OCI-LY7 (cell line): Measurements from ENCODE around the gene SYT9. TPM values are rescaled to one million over a fixed set of nuclear protein-coding genes. Genes with fewer than 3 reads are reported as not detected.
"Not testable (repeated sequence)": the region's sequence is repeated elsewhere in the genome, so short reads cannot be mapped to it uniquely, and the experiment has no call there.

ENCODE experiments used
- BruUV-seq: library from RNA; stranded (reverse); fragments of 400-500 nt; replicated peaks from 2 replicates; lab custom pipeline; 2021; lab: Mats Ljungman, UMichigan
- CTCF ChIA-PET: fragments of 300-600 bp; sonication (Branson Sonifier 250); formaldehyde crosslinking; loops from one replicate; lab custom pipeline; 2022; ENCODE audit warnings: antibody characterized with exemption; ENCODE audit not compliant: unreplicated experiment; lab: Charles Lee
- POLR2A ChIA-PET: fragments of 300-600 bp; sonication (Branson Sonifier 250); formaldehyde crosslinking; loops from one replicate; lab custom pipeline; 2022; ENCODE audit warnings: antibody characterized with exemption; lab: Charles Lee
- DNase-seq: peaks from one replicate; pipeline ENCODE4 v3.0.0-alpha.2; 2015; ENCODE audit warnings: low spot score
- H2AFZ ChIP-seq: fragments of 200-600 bp; sonication (generic), shearing (Covaris generic); 2 replicates; pipeline ENCODE4 v1.6.1; 2014; ENCODE audit warnings: mild to moderate bottlenecking, antibody characterized with exemption, low read length, moderate library complexity
- H3K27ac ChIP-seq: fragments of 200-600 bp; sonication (generic); 2 replicates; pipeline ENCODE4 v1.5.1; 2014; ENCODE audit warnings: mixed run types, low read depth, mild to moderate bottlenecking, moderate library complexity, low read length, inconsistent platforms; ENCODE audit not compliant: poor library complexity, severe bottlenecking
- H3K36me3 ChIP-seq: fragments of 200-600 bp; sonication (generic); 2 replicates; pipeline ENCODE4 v1.6.1; 2014; ENCODE audit warnings: mild to moderate bottlenecking, antibody characterized with exemption, low read length, moderate library complexity, mixed read lengths; ENCODE audit not compliant: insufficient read depth
- H3K4me1 ChIP-seq: fragments of 200-600 bp; sonication (generic); 2 replicates; pipeline ENCODE4 v1.5.1; 2014; ENCODE audit warnings: mild to moderate bottlenecking, low read length; ENCODE audit not compliant: insufficient read depth, poor library complexity, severe bottlenecking
- H3K4me2 ChIP-seq: fragments of 200-600 bp; sonication (generic); 2 replicates; pipeline ENCODE4 v1.6.1; 2014; ENCODE audit warnings: mild to moderate bottlenecking, low read length
- H3K4me3 ChIP-seq: fragments of 200-600 bp; sonication (generic); 2 replicates; pipeline ENCODE4 v1.5.1; 2014; ENCODE audit warnings: mild to moderate bottlenecking, low read depth, low read length; ENCODE audit not compliant: poor library complexity, severe bottlenecking
- H3K79me2 ChIP-seq: fragments of 200-600 bp; sonication (generic); 2 replicates; pipeline ENCODE4 v1.6.1; 2016; ENCODE audit warnings: low read depth, mild to moderate bottlenecking, low read length, moderate library complexity, mixed read lengths; ENCODE audit not compliant: insufficient read depth
- H3K9me2 ChIP-seq: fragments of 200-600 bp; sonication (generic); 2 replicates; pipeline ENCODE4 v1.6.1; 2016; ENCODE audit warnings: mild to moderate bottlenecking, low read length, mixed read lengths; ENCODE audit not compliant: insufficient read depth
- H3K9me3 ChIP-seq: fragments of 200-600 bp; sonication (generic); 2 replicates; pipeline ENCODE4 v1.6.1; 2014; ENCODE audit warnings: mild to moderate bottlenecking, mixed run types, low read length, mixed read lengths
- H4K20me1 ChIP-seq: fragments of 200-600 bp; sonication (generic); 2 replicates; pipeline ENCODE4 v1.6.1; 2014; ENCODE audit warnings: mild to moderate bottlenecking, antibody characterized with exemption, low read length, moderate library complexity, mixed read lengths; ENCODE audit not compliant: insufficient read depth
- CTCF ChIP-seq: fragments of 200-600 bp; sonication (generic); conservative IDR thresholded peaks from 2 replicates; pipeline ENCODE4 v1.5.1; 2014; ENCODE audit warnings: mild to moderate bottlenecking, antibody characterized with exemption, low read length, moderate library complexity, mixed read lengths
- EZH2phosphoT487 ChIP-seq: fragments of 200-600 bp; sonication (generic); IDR thresholded peaks from 2 replicates; pipeline ENCODE4 v1.6.1; 2018; ENCODE audit warnings: low read depth, borderline replicate concordance, mild to moderate bottlenecking, mixed run types, antibody characterized with exemption, low read length, moderate library complexity, mixed read lengths
- intact Hi-C: fragments of 100-400 bp; cut with micrococcal nuclease; formaldehyde crosslinking; loops from one replicate; pipeline ENCODE4 v1.10.0; 2022; ENCODE audit not compliant: unreplicated experiment
- total RNA-seq, 2 experiments: library from RNA; depleted of rRNA in 1 of 2; stranded (reverse); fragments of >200 nt in 1 of 2; shearing (Covaris generic) in 1 of 2; gene quantifications; 2 replicates each; pipeline ENCODE4 v1.2.3, GENCODE V29; 2014 to 2022

SYT9 gene
- total RNA-seq, 2 experiments from 2014 or later: 0.19 TPM; not detected in 1

- Histone ChIP-seq H3K79me2 (peaks cover 54% of the 10 kb centered on the region), H3K27ac (peak overlapping the region; percentile 97), H3K4me3 (peak overlapping the region; percentile 97), H4K20me1 (no peaks in the 10 kb centered on the region), H2AFZ (peak overlapping the region; percentile 68; the same call in 1 of the 2 replicates), H3K9me3 (no peaks in the 10 kb centered on the region), H3K36me3 (no peaks in the 10 kb centered on the region), H3K4me2 (peak overlapping the region; percentile 87), H3K9me2 (no peaks in the 10 kb centered on the region), H3K4me1 (peaks cover 64% of the 10 kb centered on the region)
- DNase-seq: peak; percentile 41
- BruUV-seq: no TSS peak
- ChIA-PET POLR2A (interaction anchor here (1.2 to 2.0 kb wide), 4 partner anchors 11 to 69 kb away, joined by 3 to 10 read pairs (median 4); no protein-coding TSS in a partner anchor), CTCF (interaction anchor here (1.0 kb wide), 1 partner anchor 7 kb away, joined by 3 read pairs; no protein-coding TSS in a partner anchor)
- TF ChIP-seq EZH2phosphoT487 (no peak), CTCF (peak; percentile 41; the same call in 1 of the 2 replicates)
- intact Hi-C loops: loop anchor here (10.0 kb wide), 2 partner anchors 1119 to 1171 kb away; partner anchors contain the start of genes RPL27A, SMPD1 and TRIM66
Observed at GRCh38 chr11:7514099-7514591, 262.4 kb downstream of the SYT9 start.

GRCh38 chr11:7515447-7515886 is 263.8 kb downstream of the SYT9 start:
- H3K4me1 ChIP-seq: peaks cover 76% of the 10 kb centered on the region
- H3K27ac ChIP-seq: peak overlapping the region; percentile 97
- no peak overlapping the region for H2AFZ ChIP-seq
- no peaks in the 10 kb centered on the region for H3K9me3 ChIP-seq
- no peaks in the 10 kb centered on the region for H3K9me2 ChIP-seq
- TF ChIP-seq CTCF (no peak), EZH2phosphoT487 (no peak)
- H3K79me2 ChIP-seq: peaks cover 67% of the 10 kb centered on the region
- peak overlapping the region; percentile 87 for H3K4me2 ChIP-seq
- CTCF ChIA-PET: interaction anchor here (0.8 to 1.3 kb wide), 2 partner anchors 18 to 56 kb away, joined by 3 to 4 read pairs; no protein-coding TSS in a partner anchor
- no peak for DNase-seq
- peak overlapping the region; percentile 97 for H3K4me3 ChIP-seq
- no TSS peak for BruUV-seq
- intact Hi-C loops: loop anchor here (10.0 kb wide), 2 partner anchors 1121 to 1169 kb away; partner anchors contain the start of genes RPL27A, SMPD1 and TRIM66
- POLR2A ChIA-PET: interaction anchor here (0.7 to 2.0 kb wide), 12 partner anchors 9 to 1088 kb away, joined by 3 to 14 read pairs (median 4); no protein-coding TSS in a partner anchor
- H3K36me3 ChIP-seq: no peaks in the 10 kb centered on the region; the same call in 1 of the 2 replicates
- H4K20me1 ChIP-seq: no peaks in the 10 kb centered on the region

- peak overlapping the region; percentile 97 for H3K27ac ChIP-seq
- DNase-seq: peak; percentile 90
- H3K4me2 ChIP-seq: peak overlapping the region; percentile 87
- POLR2A ChIA-PET: interaction anchor here (0.5 to 1.9 kb wide), 6 partner anchors 18 to 1297 kb away, joined by 3 to 14 read pairs (median 6); no protein-coding TSS in a partner anchor
- peak overlapping the region; percentile 97 for H3K4me3 ChIP-seq
- no TSS peak for BruUV-seq
- no peaks in the 10 kb centered on the region for H3K9me2 ChIP-seq
- H3K79me2 ChIP-seq: peaks cover 76% of the 10 kb centered on the region
- no peaks in the 10 kb centered on the region; the same call in 1 of the 2 replicates for H3K36me3 ChIP-seq
- H2AFZ ChIP-seq: no peak overlapping the region
- H4K20me1 ChIP-seq: no peaks in the 10 kb centered on the region
- intact Hi-C loops: loop anchor here (1.0 to 10.0 kb wide), 3 partner anchors 589 to 1168 kb away; partner anchors contain the start of genes RPL27A, SMPD1 and TRIM66
- H3K4me1 ChIP-seq: peaks cover 76% of the 10 kb centered on the region
- no peak for TF ChIP-seq EZH2phosphoT487
- H3K9me3 ChIP-seq: no peaks in the 10 kb centered on the region
- CTCF ChIA-PET: interaction anchor here (1.3 kb wide), 1 partner anchor 55 kb away, joined by 4 read pairs; no protein-coding TSS in a partner anchor
Observed at GRCh38 chr11:7516475-7516874, 264.8 kb downstream of the SYT9 start.

- H3K9me3 ChIP-seq, DNase-seq, H3K36me3 ChIP-seq, H4K20me1 ChIP-seq, BruUV-seq, H3K9me2 ChIP-seq, POLR2A ChIA-PET, CTCF ChIA-PET, H2AFZ ChIP-seq: not testable (repeated sequence)
- Histone ChIP-seq H3K4me1 (peaks cover 78% of the 10 kb centered on the region), H3K79me2 (peaks cover 89% of the 10 kb centered on the region), H3K27ac (peak overlapping the region; percentile 97), H3K4me2 (peak overlapping the region; percentile 87), H3K4me3 (peak overlapping the region; percentile 97)
- intact Hi-C loops: loop anchor here (10.0 kb wide), 2 partner anchors 1123 to 1167 kb away; partner anchors contain the start of genes RPL27A, SMPD1 and TRIM66
Observed at GRCh38 chr11:7517743-7518142, 266.0 kb downstream of the SYT9 start.
